ENCODE data around the gene BAZ1A.

GRCh38 chr14:34775922-34776321, 99.2 kb downstream of the BAZ1A start:
- TF ChIP-seq CTCF (conservative IDR thresholded peaks at IDR 0.05) (no peak), ZFX (IDR thresholded peaks at IDR 0.05) (no peak)

All from C4-2B (cell line).